GM12878 (cell line): Measurements from ENCODE around the gene PXT1. TPM values are rescaled to one million over a fixed set of nuclear protein-coding genes. Genes with fewer than 3 reads are reported as not detected.

Experiments
- ATAC-seq: fragments of 200-7000 bp; cut with Tn5 transposase; 3 replicates; pipeline ENCODE4 v1.9.1; 2020; ENCODE audit warnings: mild to moderate bottlenecking, moderate library complexity
- BruUV-seq: library from RNA; stranded (reverse); fragments of 400-500 nt; replicated peaks from 2 replicates; lab custom pipeline; 2021; lab: Mats Ljungman, UMichigan
- CTCF ChIA-PET: fragments of 300-600 bp; sonication (Branson Sonifier 250); formaldehyde crosslinking; extraction: SDS; loops from one replicate; lab custom pipeline; 2021; ENCODE audit warnings: inconsistent platforms; lab: Yijun Ruan, JAX
- POLR2A ChIA-PET: fragments of 350-600 bp; formaldehyde crosslinking; extraction: SDS; loops from one replicate; lab custom pipeline; 2021; ENCODE audit warnings: inconsistent platforms; lab: Charles Lee
- RAD21 ChIA-PET: fragments of 300-600 bp; sonication (Branson Sonifier 250); formaldehyde crosslinking; loops from one replicate; lab custom pipeline; 2023; ENCODE audit warnings: antibody characterized with exemption; ENCODE audit not compliant: unreplicated experiment; lab: Charles Lee
- SMC1A ChIA-PET: fragments of 300-600 bp; sonication (Branson Sonifier 250); formaldehyde crosslinking; loops from one replicate; lab custom pipeline; 2023; ENCODE audit not compliant: unreplicated experiment, uncharacterized antibody; lab: Charles Lee
- DNase-seq: peaks from one replicate; pipeline ENCODE4 v3.0.0-alpha.2; 2011; ENCODE audit warnings: low read depth, low spot score
- FAIRE-seq: peaks from 3 replicates; lab custom pipeline; 2011; peaks lifted over from hg19 to GRCh38; lab: Jason Lieb, UNC
- H2AFZ ChIP-seq: 2 replicates; pipeline ENCODE4 v1.6.0; 2011; ENCODE audit warnings: low read depth, low read length, control low read depth; ENCODE audit not compliant: control insufficient read depth
- H3K27ac ChIP-seq: 2 replicates; pipeline ENCODE4 v1.5.1; 2011; ENCODE audit warnings: control low read depth; ENCODE audit not compliant: control insufficient read depth, insufficient read depth
- H3K27me3 ChIP-seq, 2 experiments: replicated peaks in 1 of 2; 2 replicates each; pipeline versions ENCODE4 v1.6.0 to v1.6.1; 2011; ENCODE audit warnings: low read length in 1 of 2; ENCODE audit not compliant: control insufficient read depth in 2 of 2, insufficient read depth in 2 of 2
- H3K36me3 ChIP-seq, 2 experiments: 2 replicates each; pipeline ENCODE4 v1.5.1; 2011; ENCODE audit warnings: low read length in 1 of 2; ENCODE audit not compliant: control insufficient read depth in 2 of 2, insufficient read depth in 2 of 2
- H3K4me1 ChIP-seq: 2 replicates; pipeline ENCODE4 v1.6.1; 2011; ENCODE audit warnings: mild to moderate bottlenecking, low read length, moderate library complexity, mixed read lengths; ENCODE audit not compliant: control insufficient read depth, insufficient read depth
- H3K4me2 ChIP-seq: 2 replicates; pipeline ENCODE4 v1.6.0; 2011; ENCODE audit warnings: control low read depth; ENCODE audit not compliant: control insufficient read depth, insufficient read depth
- H3K4me3 ChIP-seq: fragments of 200-600 bp; sonication (generic); 2 replicates; pipeline ENCODE4 v1.5.1; 2016
- H3K79me2 ChIP-seq: 2 replicates; pipeline ENCODE4 v1.6.0; 2011; ENCODE audit warnings: low read length; ENCODE audit not compliant: control insufficient read depth, insufficient read depth
- H3K9ac ChIP-seq: 2 replicates; pipeline ENCODE4 v1.8.0; 2011; ENCODE audit warnings: low read length, control low read depth, mixed read lengths; ENCODE audit not compliant: control insufficient read depth, insufficient read depth
- H3K9me3 ChIP-seq: replicated peaks from 3 replicates; pipeline ENCODE4 v1.5.1; 2011; ENCODE audit warnings: mild to moderate bottlenecking, low read length; ENCODE audit not compliant: control insufficient read depth, insufficient read depth
- H4K20me1 ChIP-seq: 2 replicates; pipeline ENCODE4 v1.6.0; 2011; ENCODE audit not compliant: control insufficient read depth, insufficient read depth
- CREM ChIP-seq: IDR thresholded peaks from 2 replicates; pipeline ENCODE4 v1.6.1; 2014; ENCODE audit warnings: antibody characterized with exemption, low read depth
- EP300 ChIP-seq, 2 experiments: fragments of 150-350 bp in 1 of 2; IDR thresholded peaks; 2 replicates each; pipeline ENCODE4 v1.6.1; 2011 to 2012; ENCODE audit warnings: low read depth in 2 of 2, low read length in 2 of 2, borderline replicate concordance in 1 of 2, improper control_type of control experiment in 1 of 2, inconsistent platforms in 1 of 2; ENCODE audit not compliant: control insufficient read depth in 1 of 2
- FOS ChIP-seq: IDR thresholded peaks from 3 replicates; pipeline ENCODE4 v1.6.1; 2011; ENCODE audit warnings: borderline replicate concordance; ENCODE audit not compliant: insufficient read length; ENCODE audit errors: extremely low read depth
- IRF4 ChIP-seq: IDR thresholded peaks from 2 replicates; pipeline ENCODE4 v1.6.1; 2011; ENCODE audit warnings: low read depth, low read length
- JUNB ChIP-seq: IDR thresholded peaks from 2 replicates; pipeline ENCODE4 v1.6.1; 2016; ENCODE audit warnings: antibody characterized with exemption, mild to moderate bottlenecking
- MEF2A ChIP-seq: IDR thresholded peaks from 2 replicates; pipeline ENCODE4 v1.6.1; 2011; ENCODE audit warnings: low read depth, mild to moderate bottlenecking, low read length, moderate library complexity; ENCODE audit not compliant: insufficient read depth
- MEF2B ChIP-seq: fragments of 450-650 bp; IDR thresholded peaks from 2 replicates; pipeline ENCODE4 v1.6.1; 2018; ENCODE audit warnings: mild to moderate bottlenecking, moderate library complexity; ENCODE audit not compliant: partially characterized antibody, poor library complexity, severe bottlenecking
- NFIC ChIP-seq: IDR thresholded peaks from 2 replicates; pipeline ENCODE4 v1.6.1; 2012; ENCODE audit warnings: low read depth, mild to moderate bottlenecking, inconsistent platforms, low read length, moderate library complexity
- NR2F1 ChIP-seq: fragments of 450-650 bp; conservative IDR thresholded peaks from 2 replicates; pipeline ENCODE4 v1.6.1; 2017; ENCODE audit warnings: mild to moderate bottlenecking
- PAX5 ChIP-seq: IDR thresholded peaks from 2 replicates; pipeline ENCODE4 v1.6.1; 2011; ENCODE audit warnings: low read depth, low read length, borderline replicate concordance
- POLR2AphosphoS2 ChIP-seq: IDR thresholded peaks from 2 replicates; pipeline ENCODE4 v1.6.1; 2011; ENCODE audit warnings: low read depth, mild to moderate bottlenecking, low read length, improper control_type of control experiment, moderate library complexity
- RAD21 ChIP-seq: IDR thresholded peaks from 2 replicates; pipeline ENCODE4 v1.6.1; 2011; ENCODE audit warnings: mild to moderate bottlenecking, low read depth, low read length, moderate library complexity; ENCODE audit not compliant: insufficient read depth
- RAD51 ChIP-seq: fragments of 450-650 bp; IDR thresholded peaks from 2 replicates; pipeline ENCODE4 v1.6.1; 2016; ENCODE audit warnings: moderate library complexity, mild to moderate bottlenecking, inconsistent platforms
- RBBP5 ChIP-seq: fragments of 200-600 bp; sonication (generic); conservative IDR thresholded peaks from 2 replicates; pipeline ENCODE4 v1.6.1; 2016
- SKIL ChIP-seq: fragments of 450-650 bp; IDR thresholded peaks from 2 replicates; pipeline ENCODE4 v1.6.1; 2017; ENCODE audit warnings: mild to moderate bottlenecking, low read depth, inconsistent platforms; ENCODE audit not compliant: poor library complexity, severe bottlenecking
- ZBTB40 ChIP-seq: fragments of 450-650 bp; IDR thresholded peaks from 2 replicates; pipeline ENCODE4 v1.6.1; 2016; ENCODE audit warnings: mild to moderate bottlenecking, moderate library complexity, borderline replicate concordance
- WGBS: methylation state at CpG from one replicate; pipeline ENCODE4 v1.1.6; 2016; ENCODE audit warnings: low lambda C conversion rate; ENCODE audit not compliant: insufficient replicate concordance, insufficient coverage; ENCODE audit errors: missing lambda C conversion rate; 5-methylcytosine and 5-hydroxymethylcytosine counted together
- in situ Hi-C: fragments of 300-500 bp; cut with MboI; formaldehyde crosslinking; loops from 9 replicates; pipeline ENCODE4 v1.14.3; 2018; ENCODE audit warnings: mixed read lengths
- intact Hi-C: fragments of 100-400 bp; cut with micrococcal nuclease; formaldehyde crosslinking; loops from one replicate; pipeline ENCODE4 v1.14.2; 2022; ENCODE audit not compliant: unreplicated experiment
- polyA plus RNA-seq, 11 experiments: library from polyadenylated mRNA; depleted of rRNA in 4 of 11; unstranded in 6 of 11; stranded (reverse) in 5 of 11; fragments of >200 nt; fragmentation: Nextera tagmentation in 4 of 11; fragmentation: Illumina TruSeq in 1 of 11; extraction: Ambion mirVana in 4 of 11; extraction: Trizol in 1 of 11; gene quantifications; 1 replicate in 1 of 11; 2 replicates in 10 of 11; pipeline versions ENCODE4 v1.2.1 to v1.2.3, GENCODE V29; 2011 to 2016; ENCODE audit warnings: inconsistent platforms in 2 of 11, missing spikeins in 2 of 11, low read depth in 1 of 11
- total RNA-seq, 4 experiments: library from RNA; depleted of rRNA in 3 of 4; stranded (reverse); fragments of >200 nt in 3 of 4; fragmentation: Illumina TruSeq in 1 of 4; extraction: Trizol in 1 of 4; gene quantifications; 2 replicates each; pipeline versions ENCODE4 v1.2.1 to v1.2.3, GENCODE V29; 2013 to 2021

PXT1 gene
- total and polyA plus RNA-seq, 10 of the 15 experiments (the other 5 are each of a cell fraction or from before 2014, with no cell fraction given), result 0.27 to 2.9 (median 0.50) TPM

GRCh38 chr6:36357872-36358225 is 84.8 kb downstream of the PXT1 start (continued):
- peak; percentile 61; the same call in 1 of the 2 replicates for TF ChIP-seq ZBTB40
- TF ChIP-seq, all 136 proteins: peak for 40

DNA sequence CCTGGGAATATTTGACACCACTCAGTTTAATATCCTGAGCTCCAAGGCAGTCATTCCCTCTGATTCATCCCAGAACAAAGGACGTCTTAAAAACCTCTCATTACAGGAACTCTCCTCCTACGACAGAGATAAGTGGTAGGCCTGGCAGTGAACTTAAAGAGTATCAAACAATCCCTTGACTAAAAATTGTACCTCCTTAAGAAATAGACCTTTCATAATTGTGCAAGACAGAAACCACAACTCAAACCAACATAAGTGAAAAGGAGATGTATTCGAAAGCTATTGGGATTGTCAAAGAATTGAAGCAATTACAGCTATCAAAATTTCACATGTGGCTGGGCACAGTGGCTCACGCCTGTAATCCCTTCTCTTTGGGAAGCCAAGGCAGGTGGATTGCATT is 86.8 kb downstream of the PXT1 start:
- no TSS peak for BruUV-seq
- Histone ChIP-seq H2AFZ (no peak overlapping the region), H3K9ac (no peak overlapping the region), H4K20me1 (no peaks in the 10 kb centered on the region), H3K4me1 (peaks cover 24% of the 10 kb centered on the region), H3K4me2 (no peak overlapping the region), H3K79me2 (no peaks in the 10 kb centered on the region), H3K9me3 (no peaks in the 10 kb centered on the region), H3K27ac (no peak overlapping the region), H3K36me3 (no peaks in the 10 kb centered on the region), H3K27me3 (no peaks in the 10 kb centered on the region), H3K4me3 (no peak overlapping the region)
- ChIA-PET SMC1A (interaction anchor here (0.5 to 19.6 kb wide), 9 partner anchors 8 to 261 kb away, joined by 3 to 386 read pairs (median 3); partner anchors contain the start of gene BNIP5), POLR2A (interaction anchor here (0.5 to 4.5 kb wide), 9 partner anchors 9 to 899 kb away, joined by 3 to 44 read pairs (median 3); partner anchors contain the start of gene BNIP5), RAD21 (interaction anchor here (1.5 to 11.7 kb wide), 4 partner anchors 9 to 327 kb away, joined by 4 to 311 read pairs (median 95); partner anchors contain the start of genes BNIP5 and MAPK14), CTCF (interaction anchor here (1.0 to 17.3 kb wide), 4 partner anchors 14 to 225 kb away, joined by 4 to 483 read pairs (median 160); partner anchors contain the start of gene BNIP5)
- 13% methylated on average over 4 of the region's 4 CpGs for WGBS
- intact Hi-C loops, result loop anchor here (5.0 kb wide), 1 partner anchor 159 kb away; the partner anchor contains the start of gene BRPF3
- in situ Hi-C loops, result loop anchor here (5.0 kb wide), 1 partner anchor 234 kb away; no protein-coding TSS in a partner anchor
- DNase-seq, result no peak
- ATAC-seq, result peak; percentile 6; the same call in 2 of the 3 replicates
- no peak for FAIRE-seq
- peak; percentile 92 for TF ChIP-seq SKIL
- no peak for TF ChIP-seq RAD21
- TF ChIP-seq POLR2AphosphoS2, result no peak
- TF ChIP-seq FOS, result no peak
- peak; percentile 86 for TF ChIP-seq JUNB
- no peak for TF ChIP-seq PAX5
- peak; percentile 86; the same call in 1 of the 2 replicates for TF ChIP-seq NFIC
- TF ChIP-seq NR2F1, result 0 out of 2 replicates have a peak, but pooled peaks have one; percentile 32
- TF ChIP-seq IRF4, result peak; percentile 55; the same call in 1 of the 2 replicates
- peak; percentile 16; the same call in 1 of the 2 replicates for TF ChIP-seq CREM
- TF ChIP-seq RAD51, result no peak
- TF ChIP-seq EP300 (IDR thresholded peaks at IDR 0.05; ENCODE audit: borderline replicate concordance in 1 of 2, control insufficient read depth in 1 of 2, low read depth in 2 of 2, low read length in 2 of 2), result peak in 1 of 2 experiments; percentile 12; a peak in 1 of 4 replicates
- no peak for TF ChIP-seq RBBP5
- 0 out of 2 replicates have a peak, but pooled peaks have one; percentile 23 for TF ChIP-seq MEF2A
- peak; percentile 14 for TF ChIP-seq MEF2B
